KMS-11 (cell line): ENCODE measurements around the gene CYB5RL.
"Not testable (repeated sequence)": the region's sequence is repeated elsewhere in the genome, so short reads cannot be mapped to it uniquely, and the experiment has no call there.

Experiments
- H2AFZ ChIP-seq: fragments of 200-600 bp; sonication (generic); 2 replicates; pipeline ENCODE4 v1.6.1; 2016; ENCODE audit warnings: antibody characterized with exemption, mixed run types, low read depth
- H3K27ac ChIP-seq: fragments of 200-600 bp; sonication (generic); 2 replicates; pipeline ENCODE4 v1.6.1; 2016; ENCODE audit warnings: mild to moderate bottlenecking, mixed run types
- H3K27me3 ChIP-seq: fragments of 200-600 bp; sonication (generic); 2 replicates; pipeline ENCODE4 v1.6.1; 2017; ENCODE audit warnings: mild to moderate bottlenecking, low read depth, mixed run types, moderate library complexity; ENCODE audit not compliant: insufficient read depth
- H3K36me3 ChIP-seq: fragments of 200-600 bp; sonication (generic); 2 replicates; pipeline ENCODE4 v1.6.1; 2017; ENCODE audit warnings: mild to moderate bottlenecking, mixed run types; ENCODE audit not compliant: insufficient read depth
- H3K4me1 ChIP-seq: fragments of 200-600 bp; sonication (generic); 2 replicates; pipeline ENCODE4 v1.6.1; 2016; ENCODE audit warnings: mild to moderate bottlenecking, low read depth, mixed run types; ENCODE audit not compliant: poor library complexity, severe bottlenecking
- H3K4me2 ChIP-seq: fragments of 200-600 bp; sonication (generic); 2 replicates; pipeline ENCODE4 v1.7.0; 2016; ENCODE audit warnings: mild to moderate bottlenecking, mixed run types
- H3K4me3 ChIP-seq: fragments of 200-600 bp; sonication (generic); IDR thresholded peaks from 2 replicates; pipeline ENCODE4 v1.6.1; 2017; ENCODE audit warnings: low read depth, low read length, mixed read lengths; ENCODE audit not compliant: insufficient read depth
- H3K79me2 ChIP-seq: fragments of 200-600 bp; sonication (generic); 2 replicates; pipeline ENCODE4 v1.6.1; 2016; ENCODE audit warnings: low read depth, mixed run types; ENCODE audit not compliant: insufficient read depth
- H3K9ac ChIP-seq: fragments of 200-600 bp; sonication (generic); 2 replicates; pipeline ENCODE4 v1.6.1; 2016; ENCODE audit warnings: mild to moderate bottlenecking, mixed run types
- H4K20me1 ChIP-seq: fragments of 200-600 bp; sonication (generic); 2 replicates; pipeline ENCODE4 v1.6.1; 2016; ENCODE audit warnings: mild to moderate bottlenecking, mixed run types; ENCODE audit not compliant: insufficient read depth
- TF ChIP-seq, protein P1 (sequence below): fragments of 200-600 bp; sonication (generic); conservative IDR thresholded peaks from 2 replicates; pipeline ENCODE4 v1.6.1; 2017; ENCODE audit warnings: low read depth, mild to moderate bottlenecking, antibody characterized with exemption, low read length, moderate library complexity, mixed read lengths

Gene CYB5RL

DNA sequence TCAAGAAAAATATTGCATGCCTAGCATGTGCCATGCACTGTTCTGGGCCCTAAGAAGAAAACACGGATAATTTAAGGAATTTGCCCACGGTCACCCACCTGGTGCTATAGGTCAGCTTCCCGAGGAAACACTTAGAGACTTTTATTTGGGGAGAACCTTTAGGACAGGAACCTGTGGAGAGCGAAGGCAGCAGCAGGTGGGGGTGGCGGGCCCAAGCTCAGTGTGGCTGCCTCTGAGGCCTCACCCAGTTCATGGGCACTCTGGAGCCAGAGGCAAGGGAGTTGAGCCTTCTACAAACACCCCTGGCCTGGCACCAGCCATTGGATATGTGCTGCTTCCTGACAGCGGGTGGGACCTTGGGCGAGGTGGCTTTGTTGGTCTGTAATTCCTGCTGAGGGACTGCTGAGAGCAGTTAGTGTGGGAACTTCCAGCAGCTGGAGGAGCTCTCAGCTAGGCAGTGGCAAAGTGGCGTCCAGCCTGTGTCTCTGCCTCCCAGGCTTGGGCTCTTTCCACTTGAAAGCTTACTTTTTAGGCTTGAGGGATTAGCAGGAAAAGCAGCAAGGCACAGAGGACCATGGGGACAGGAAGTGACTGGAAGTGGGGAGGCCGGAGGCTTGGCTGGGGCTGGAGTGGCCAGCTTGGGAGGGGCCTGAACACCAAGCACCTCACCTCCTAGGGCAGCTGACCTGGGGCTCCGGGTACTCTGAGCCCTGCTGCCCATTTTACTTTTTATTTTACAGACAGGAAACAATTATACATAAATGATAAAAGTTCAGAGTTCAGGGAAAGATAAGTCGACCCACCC lies 19.3 kb upstream of the CYB5RL start:
- Histone ChIP-seq H3K27ac (no peak overlapping the region), H3K36me3 (no peaks in the 10 kb centered on the region; the same call in 1 of the 2 replicates)

DNA sequence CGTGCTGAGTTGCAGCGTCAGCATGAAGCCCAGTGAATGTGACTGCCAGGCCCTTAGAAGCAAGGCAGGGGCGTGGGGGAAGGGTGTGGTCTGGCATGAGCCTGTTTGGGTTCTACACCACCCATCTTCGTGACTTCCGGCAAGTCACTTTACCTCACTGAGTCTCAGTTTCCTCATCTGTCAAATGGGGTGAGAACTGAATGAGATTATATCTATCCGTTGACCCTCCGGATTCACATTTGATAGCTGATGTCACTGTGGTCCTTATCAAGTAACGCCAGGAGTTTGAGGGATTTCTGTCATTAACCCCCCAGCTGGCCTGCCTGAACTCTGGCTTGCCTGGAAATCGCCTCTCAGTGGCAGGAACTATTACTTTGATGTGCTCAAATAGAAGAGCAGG lies 15.7 kb upstream of the CYB5RL start:
- Histone ChIP-seq H3K9ac (no peak overlapping the region), H3K4me3 (no peak overlapping the region), H3K27ac (no peak overlapping the region), H3K27me3 (no peaks in the 10 kb centered on the region), H3K4me2 (no peak overlapping the region), H4K20me1 (no peaks in the 10 kb centered on the region), H2AFZ (no peak overlapping the region), H3K36me3 (peaks cover 1% of the 10 kb centered on the region; the same call in 1 of the 2 replicates), H3K4me1 (no peaks in the 10 kb centered on the region), H3K79me2 (no peaks in the 10 kb centered on the region)
- TF ChIP-seq, protein P1, sequence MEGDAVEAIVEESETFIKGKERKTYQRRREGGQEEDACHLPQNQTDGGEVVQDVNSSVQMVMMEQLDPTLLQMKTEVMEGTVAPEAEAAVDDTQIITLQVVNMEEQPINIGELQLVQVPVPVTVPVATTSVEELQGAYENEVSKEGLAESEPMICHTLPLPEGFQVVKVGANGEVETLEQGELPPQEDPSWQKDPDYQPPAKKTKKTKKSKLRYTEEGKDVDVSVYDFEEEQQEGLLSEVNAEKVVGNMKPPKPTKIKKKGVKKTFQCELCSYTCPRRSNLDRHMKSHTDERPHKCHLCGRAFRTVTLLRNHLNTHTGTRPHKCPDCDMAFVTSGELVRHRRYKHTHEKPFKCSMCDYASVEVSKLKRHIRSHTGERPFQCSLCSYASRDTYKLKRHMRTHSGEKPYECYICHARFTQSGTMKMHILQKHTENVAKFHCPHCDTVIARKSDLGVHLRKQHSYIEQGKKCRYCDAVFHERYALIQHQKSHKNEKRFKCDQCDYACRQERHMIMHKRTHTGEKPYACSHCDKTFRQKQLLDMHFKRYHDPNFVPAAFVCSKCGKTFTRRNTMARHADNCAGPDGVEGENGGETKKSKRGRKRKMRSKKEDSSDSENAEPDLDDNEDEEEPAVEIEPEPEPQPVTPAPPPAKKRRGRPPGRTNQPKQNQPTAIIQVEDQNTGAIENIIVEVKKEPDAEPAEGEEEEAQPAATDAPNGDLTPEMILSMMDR = no peak

More for the DNA sequence above, 19.3 kb upstream of the CYB5RL start:
- Histone ChIP-seq H3K79me2 (no peaks in the 10 kb centered on the region), H4K20me1 (no peaks in the 10 kb centered on the region), H3K9ac (no peak overlapping the region), H3K4me3 (no peak overlapping the region), H3K27me3 (no peaks in the 10 kb centered on the region), H3K4me2 (no peak overlapping the region), H2AFZ (no peak overlapping the region), H3K4me1 (no peaks in the 10 kb centered on the region)
- TF ChIP-seq, protein P1 = no peak

DNA sequence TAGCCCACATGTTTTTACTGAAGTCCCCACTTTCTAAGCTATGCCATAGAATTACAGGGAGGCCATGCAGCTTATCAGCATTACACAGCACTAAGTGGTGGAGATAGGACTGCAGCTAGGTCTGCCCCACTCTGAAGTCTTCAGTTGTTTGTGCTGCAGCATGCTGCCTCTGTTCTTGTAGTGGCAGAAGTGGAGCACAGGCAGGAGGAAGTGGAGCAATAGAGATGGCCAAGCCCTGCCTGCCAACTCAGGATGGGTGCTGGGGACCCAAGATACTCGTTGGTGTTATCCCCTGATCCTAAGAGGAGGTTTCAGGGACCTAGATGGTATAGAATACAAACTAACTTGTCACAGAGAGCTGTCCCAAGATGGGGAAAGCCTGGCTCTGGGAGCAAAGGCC lies 13.0 kb upstream of the CYB5RL start:
- Histone ChIP-seq H3K36me3 (peaks cover 10% of the 10 kb centered on the region; the same call in 1 of the 2 replicates), H3K4me1 (no peaks in the 10 kb centered on the region), H3K79me2 (no peaks in the 10 kb centered on the region), H2AFZ (no peak overlapping the region), H3K4me2 (no peak overlapping the region), H4K20me1 (no peaks in the 10 kb centered on the region), H3K4me3 (no peak overlapping the region), H3K9ac (no peak overlapping the region), H3K27me3 (no peaks in the 10 kb centered on the region), H3K27ac (no peak overlapping the region)
- TF ChIP-seq, protein P1 = no peak

DNA sequence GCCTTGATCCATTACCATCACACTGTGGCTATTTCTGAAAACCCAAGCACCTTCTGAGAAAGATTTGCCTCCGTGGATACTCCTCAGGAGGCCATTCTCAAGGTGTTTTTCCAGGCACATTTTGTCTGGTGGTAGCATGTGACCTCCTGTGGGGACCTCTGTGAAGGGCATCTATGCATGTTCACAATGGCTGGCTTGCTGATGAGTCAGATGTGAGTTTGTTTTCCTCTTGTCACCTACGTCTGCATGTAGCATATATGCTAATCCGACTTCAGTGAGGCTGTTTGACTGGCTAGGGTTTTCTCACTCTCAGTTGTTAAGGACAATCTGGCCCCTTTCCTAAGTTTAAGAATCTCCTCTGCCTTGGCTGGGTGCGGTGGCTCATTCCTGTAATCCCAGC lies 8.1 kb upstream of the CYB5RL start:
- peaks cover 15% of the 10 kb centered on the region; the same call in 1 of the 2 replicates for H3K36me3 ChIP-seq

DNA sequence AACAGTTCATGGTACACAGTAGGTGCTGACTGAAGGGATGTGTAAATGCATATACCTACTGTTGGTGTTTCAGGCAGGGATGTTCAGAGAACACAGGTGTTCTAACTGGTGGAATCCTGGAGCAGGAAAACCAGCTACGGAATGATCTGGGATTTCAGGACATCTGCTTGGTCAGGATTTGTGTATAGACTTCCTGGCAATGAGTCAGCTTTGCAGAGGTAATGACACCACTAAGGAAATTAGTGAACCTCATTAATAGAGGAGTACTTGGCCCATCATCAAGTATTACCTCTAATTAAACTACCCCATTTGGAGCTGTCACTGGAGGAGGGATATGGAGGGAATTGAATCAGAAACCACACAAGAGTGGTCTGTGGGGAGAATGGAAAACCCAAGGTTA lies 7.5 kb upstream of the CYB5RL start:
- Histone ChIP-seq H3K27ac (no peak overlapping the region), H3K9ac (no peak overlapping the region), H3K4me1 (peaks cover 8% of the 10 kb centered on the region), H3K4me2 (no peak overlapping the region), H3K4me3 (no peak overlapping the region), H2AFZ (no peak overlapping the region), H3K79me2 (peaks cover 10% of the 10 kb centered on the region; the same call in 1 of the 2 replicates), H4K20me1 (no peaks in the 10 kb centered on the region), H3K36me3 (peaks cover 17% of the 10 kb centered on the region; the same call in 1 of the 2 replicates), H3K27me3 (no peaks in the 10 kb centered on the region)
- TF ChIP-seq, protein P1 = no peak

More for the DNA sequence above, 8.1 kb upstream of the CYB5RL start:
- not testable (repeated sequence) for H3K4me3 ChIP-seq, H3K4me1 ChIP-seq, H2AFZ ChIP-seq, H3K4me2 ChIP-seq, H4K20me1 ChIP-seq, H3K27me3 ChIP-seq, H3K9ac ChIP-seq, H3K27ac ChIP-seq, H3K79me2 ChIP-seq
